HEK293 (cell line): ENCODE results near the gene KIF22.

ENCODE experiments used
- EGR2 ChIP-seq: fragments of 450-650 bp; formaldehyde crosslinking; IDR thresholded peaks from 2 replicates; pipeline ENCODE4 v1.5.1; 2016; ENCODE audit warnings: low read depth, missing biosample characterization, missing genetic modification characterization
- IKZF3 ChIP-seq: fragments of 450-650 bp; IDR thresholded peaks from 2 replicates; pipeline ENCODE4 v1.5.0; 2018; ENCODE audit warnings: missing biosample characterization, mild to moderate bottlenecking, missing genetic modification characterization, moderate library complexity
- KLF7 ChIP-seq: fragments of 450-650 bp; formaldehyde crosslinking; IDR thresholded peaks from 2 replicates; pipeline ENCODE4 v1.5.1; 2016; ENCODE audit warnings: missing biosample characterization, missing genetic modification characterization, borderline replicate concordance
- OSR2 ChIP-seq: fragments of 450-650 bp; formaldehyde crosslinking; IDR thresholded peaks from 2 replicates; pipeline ENCODE4 v1.5.1; 2016; ENCODE audit warnings: missing biosample characterization, missing genetic modification characterization
- TCF7L2 ChIP-seq: IDR thresholded peaks from 2 replicates; pipeline ENCODE4 v1.6.1; 2011; ENCODE audit warnings: low read depth, mild to moderate bottlenecking, inconsistent platforms, low read length, moderate library complexity, borderline replicate concordance
- YY2 ChIP-seq: fragments of 450-650 bp; formaldehyde crosslinking; IDR thresholded peaks from 2 replicates; pipeline ENCODE4 v1.5.1; 2016; ENCODE audit warnings: missing biosample characterization, missing genetic modification characterization
- ZFP37 ChIP-seq: fragments of 450-650 bp; formaldehyde crosslinking; IDR thresholded peaks from 2 replicates; pipeline ENCODE4 v1.5.1; 2016; ENCODE audit warnings: missing biosample characterization, missing genetic modification characterization
- ZNF140 ChIP-seq: fragments of 450-650 bp; formaldehyde crosslinking; IDR thresholded peaks from 2 replicates; pipeline ENCODE4 v1.5.1; 2016; ENCODE audit warnings: missing biosample characterization, missing genetic modification characterization
- ZNF174 ChIP-seq: fragments of 450-650 bp; formaldehyde crosslinking; IDR thresholded peaks from 2 replicates; pipeline ENCODE4 v1.5.0; 2017; ENCODE audit warnings: missing biosample characterization, mild to moderate bottlenecking, missing genetic modification characterization
- ZNF175 ChIP-seq: fragments of 450-650 bp; formaldehyde crosslinking; IDR thresholded peaks from 2 replicates; pipeline ENCODE4 v1.5.1; 2016; ENCODE audit warnings: missing biosample characterization, missing genetic modification characterization
- ZNF221 ChIP-seq: fragments of 450-650 bp; formaldehyde crosslinking; IDR thresholded peaks from 2 replicates; pipeline ENCODE4 v1.5.1; 2017; ENCODE audit warnings: missing biosample characterization, missing genetic modification characterization, borderline replicate concordance
- ZNF23 ChIP-seq: fragments of 450-650 bp; formaldehyde crosslinking; IDR thresholded peaks from 2 replicates; pipeline ENCODE4 v1.5.1; 2016; ENCODE audit warnings: missing biosample characterization, missing genetic modification characterization, borderline replicate concordance
- ZNF24 ChIP-seq: fragments of 450-650 bp; formaldehyde crosslinking; IDR thresholded peaks from 2 replicates; pipeline ENCODE4 v1.5.1; 2016; ENCODE audit warnings: missing biosample characterization, missing genetic modification characterization
- ZNF248 ChIP-seq: fragments of 450-650 bp; formaldehyde crosslinking; IDR thresholded peaks from 2 replicates; pipeline ENCODE4 v1.5.1; 2017; ENCODE audit warnings: missing biosample characterization, missing genetic modification characterization
- ZNF311 ChIP-seq: fragments of 450-650 bp; formaldehyde crosslinking; IDR thresholded peaks from 2 replicates; pipeline ENCODE4 v1.5.1; 2017; ENCODE audit warnings: missing biosample characterization, missing genetic modification characterization, borderline replicate concordance
- ZNF623 ChIP-seq: fragments of 450-650 bp; formaldehyde crosslinking; IDR thresholded peaks from 2 replicates; pipeline ENCODE4 v1.5.1; 2016; ENCODE audit warnings: missing biosample characterization, missing genetic modification characterization
- ZNF664 ChIP-seq: fragments of 450-650 bp; formaldehyde crosslinking; IDR thresholded peaks from 2 replicates; pipeline ENCODE4 v1.5.1; 2016; ENCODE audit warnings: missing biosample characterization, missing genetic modification characterization
- ZNF792 ChIP-seq: fragments of 450-650 bp; formaldehyde crosslinking; IDR thresholded peaks from 2 replicates; pipeline ENCODE4 v1.5.1; 2016; ENCODE audit warnings: missing biosample characterization, missing genetic modification characterization
- TF ChIP-seq, protein P1 (sequence below): fragments of 450-650 bp; formaldehyde crosslinking; IDR thresholded peaks from 2 replicates; pipeline ENCODE4 v1.5.0; 2017; ENCODE audit warnings: missing biosample characterization, missing genetic modification characterization, borderline replicate concordance
- TF ChIP-seq, protein P2 (sequence below): fragments of 450-650 bp; formaldehyde crosslinking; IDR thresholded peaks from 2 replicates; pipeline ENCODE4 v1.5.1; 2017; ENCODE audit warnings: missing biosample characterization, missing genetic modification characterization
- TF ChIP-seq, protein P3 (sequence below): fragments of 450-650 bp; formaldehyde crosslinking; IDR thresholded peaks from 2 replicates; pipeline ENCODE4 v1.5.1; 2017; ENCODE audit warnings: missing biosample characterization, mild to moderate bottlenecking, missing genetic modification characterization, moderate library complexity
- TF ChIP-seq, protein P4 (sequence below): fragments of 450-650 bp; formaldehyde crosslinking; IDR thresholded peaks from 2 replicates; pipeline ENCODE4 v1.5.1; 2017; ENCODE audit warnings: missing biosample characterization, missing genetic modification characterization
- TF ChIP-seq, protein P5 (sequence below): fragments of 450-650 bp; formaldehyde crosslinking; IDR thresholded peaks from 2 replicates; pipeline ENCODE4 v1.5.1; 2017; ENCODE audit warnings: missing biosample characterization, missing genetic modification characterization
- TF ChIP-seq, protein P6 (sequence below): fragments of 450-650 bp; formaldehyde crosslinking; IDR thresholded peaks from 2 replicates; pipeline ENCODE4 v1.5.1; 2016; ENCODE audit warnings: missing biosample characterization, missing genetic modification characterization
- TF ChIP-seq, protein P7 (sequence below): fragments of 450-650 bp; formaldehyde crosslinking; IDR thresholded peaks from 2 replicates; pipeline ENCODE4 v1.5.1; 2016; ENCODE audit warnings: missing biosample characterization, missing genetic modification characterization, borderline replicate concordance

The KIF22 gene

DNA sequence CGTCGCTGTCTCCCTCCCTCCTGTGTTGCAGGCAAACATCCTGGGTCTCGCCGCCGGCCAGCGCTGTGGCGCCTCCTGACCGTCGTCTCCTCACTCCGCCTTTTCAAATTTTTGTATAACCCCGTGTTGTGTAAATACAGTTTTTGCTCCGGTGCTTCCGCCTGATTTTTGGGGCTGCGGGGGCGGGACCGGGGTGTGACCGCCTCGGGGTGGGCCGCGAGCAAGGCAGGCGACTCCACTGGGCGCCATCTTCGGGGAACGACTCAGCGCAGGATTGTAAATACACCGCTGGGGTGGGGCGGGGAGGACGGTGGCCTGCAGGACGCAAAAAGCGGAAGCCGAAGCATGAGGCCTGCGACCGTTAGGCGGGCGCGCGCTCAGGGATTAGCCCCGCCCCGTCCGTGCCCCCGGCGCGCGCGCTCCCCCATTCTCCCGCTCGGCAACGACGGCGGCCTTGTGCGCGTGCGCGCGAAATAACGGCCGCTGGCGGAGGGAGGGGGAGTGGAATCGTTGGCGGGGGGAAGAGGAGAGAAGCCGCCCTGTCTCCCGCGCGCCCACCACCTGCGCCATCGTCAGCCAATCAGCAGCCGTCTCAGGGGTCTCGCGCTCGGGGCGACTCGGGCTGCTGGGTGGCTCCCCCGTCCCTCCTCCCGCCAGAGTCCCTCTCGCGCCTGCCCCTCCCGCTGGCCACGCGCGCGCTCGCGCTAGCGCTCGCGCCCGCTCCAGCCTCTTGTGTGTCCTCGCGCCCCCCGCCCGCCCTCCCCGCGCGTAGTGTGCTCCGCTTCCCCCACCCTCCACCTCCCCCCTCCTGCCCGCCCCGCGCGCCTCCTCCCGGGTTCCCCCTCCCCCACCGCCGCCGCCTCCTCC lies 14.9 kb downstream of the KIF22 start (continued):
- TF ChIP-seq, protein P1, sequence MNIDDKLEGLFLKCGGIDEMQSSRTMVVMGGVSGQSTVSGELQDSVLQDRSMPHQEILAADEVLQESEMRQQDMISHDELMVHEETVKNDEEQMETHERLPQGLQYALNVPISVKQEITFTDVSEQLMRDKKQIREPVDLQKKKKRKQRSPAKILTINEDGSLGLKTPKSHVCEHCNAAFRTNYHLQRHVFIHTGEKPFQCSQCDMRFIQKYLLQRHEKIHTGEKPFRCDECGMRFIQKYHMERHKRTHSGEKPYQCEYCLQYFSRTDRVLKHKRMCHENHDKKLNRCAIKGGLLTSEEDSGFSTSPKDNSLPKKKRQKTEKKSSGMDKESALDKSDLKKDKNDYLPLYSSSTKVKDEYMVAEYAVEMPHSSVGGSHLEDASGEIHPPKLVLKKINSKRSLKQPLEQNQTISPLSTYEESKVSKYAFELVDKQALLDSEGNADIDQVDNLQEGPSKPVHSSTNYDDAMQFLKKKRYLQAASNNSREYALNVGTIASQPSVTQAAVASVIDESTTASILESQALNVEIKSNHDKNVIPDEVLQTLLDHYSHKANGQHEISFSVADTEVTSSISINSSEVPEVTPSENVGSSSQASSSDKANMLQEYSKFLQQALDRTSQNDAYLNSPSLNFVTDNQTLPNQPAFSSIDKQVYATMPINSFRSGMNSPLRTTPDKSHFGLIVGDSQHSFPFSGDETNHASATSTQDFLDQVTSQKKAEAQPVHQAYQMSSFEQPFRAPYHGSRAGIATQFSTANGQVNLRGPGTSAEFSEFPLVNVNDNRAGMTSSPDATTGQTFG (tag by site-specific recombination) = no peak
- no peak for TF ChIP-seq ZNF174 (tag by site-specific recombination)
- peak; percentile 95 for TF ChIP-seq ZNF24 (tag by site-specific recombination)
- no peak for TF ChIP-seq ZFP37 (tag by site-specific recombination)
- no peak for TF ChIP-seq ZNF248 (tag by site-specific recombination)
- TF ChIP-seq, protein P2, sequence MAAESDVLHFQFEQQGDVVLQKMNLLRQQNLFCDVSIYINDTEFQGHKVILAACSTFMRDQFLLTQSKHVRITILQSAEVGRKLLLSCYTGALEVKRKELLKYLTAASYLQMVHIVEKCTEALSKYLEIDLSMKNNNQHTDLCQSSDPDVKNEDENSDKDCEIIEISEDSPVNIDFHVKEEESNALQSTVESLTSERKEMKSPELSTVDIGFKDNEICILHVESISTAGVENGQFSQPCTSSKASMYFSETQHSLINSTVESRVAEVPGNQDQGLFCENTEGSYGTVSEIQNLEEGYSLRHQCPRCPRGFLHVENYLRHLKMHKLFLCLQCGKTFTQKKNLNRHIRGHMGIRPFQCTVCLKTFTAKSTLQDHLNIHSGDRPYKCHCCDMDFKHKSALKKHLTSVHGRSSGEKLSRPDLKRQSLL = peak; percentile 33; the same call in 1 of the 2 replicates
- TF ChIP-seq, protein P3, sequence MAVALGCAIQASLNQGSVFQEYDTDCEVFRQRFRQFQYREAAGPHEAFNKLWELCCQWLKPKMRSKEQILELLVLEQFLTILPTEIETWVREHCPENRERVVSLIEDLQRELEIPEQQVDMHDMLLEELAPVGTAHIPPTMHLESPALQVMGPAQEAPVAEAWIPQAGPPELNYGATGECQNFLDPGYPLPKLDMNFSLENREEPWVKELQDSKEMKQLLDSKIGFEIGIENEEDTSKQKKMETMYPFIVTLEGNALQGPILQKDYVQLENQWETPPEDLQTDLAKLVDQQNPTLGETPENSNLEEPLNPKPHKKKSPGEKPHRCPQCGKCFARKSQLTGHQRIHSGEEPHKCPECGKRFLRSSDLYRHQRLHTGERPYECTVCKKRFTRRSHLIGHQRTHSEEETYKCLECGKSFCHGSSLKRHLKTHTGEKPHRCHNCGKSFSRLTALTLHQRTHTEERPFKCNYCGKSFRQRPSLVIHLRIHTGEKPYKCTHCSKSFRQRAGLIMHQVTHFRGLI (tag by site-specific recombination) = peak; percentile 62; the same call in 1 of the 2 replicates
- 0 out of 2 replicates have a peak, but pooled peaks have one; percentile 28 for TF ChIP-seq ZNF221 (tag by site-specific recombination)
- no peak for TF ChIP-seq IKZF3
- TF ChIP-seq, protein P4, sequence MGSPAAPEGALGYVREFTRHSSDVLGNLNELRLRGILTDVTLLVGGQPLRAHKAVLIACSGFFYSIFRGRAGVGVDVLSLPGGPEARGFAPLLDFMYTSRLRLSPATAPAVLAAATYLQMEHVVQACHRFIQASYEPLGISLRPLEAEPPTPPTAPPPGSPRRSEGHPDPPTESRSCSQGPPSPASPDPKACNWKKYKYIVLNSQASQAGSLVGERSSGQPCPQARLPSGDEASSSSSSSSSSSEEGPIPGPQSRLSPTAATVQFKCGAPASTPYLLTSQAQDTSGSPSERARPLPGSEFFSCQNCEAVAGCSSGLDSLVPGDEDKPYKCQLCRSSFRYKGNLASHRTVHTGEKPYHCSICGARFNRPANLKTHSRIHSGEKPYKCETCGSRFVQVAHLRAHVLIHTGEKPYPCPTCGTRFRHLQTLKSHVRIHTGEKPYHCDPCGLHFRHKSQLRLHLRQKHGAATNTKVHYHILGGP (tag by site-specific recombination) = no peak
- no peak for TF ChIP-seq ZNF792 (tag by site-specific recombination)
- TF ChIP-seq, protein P5, sequence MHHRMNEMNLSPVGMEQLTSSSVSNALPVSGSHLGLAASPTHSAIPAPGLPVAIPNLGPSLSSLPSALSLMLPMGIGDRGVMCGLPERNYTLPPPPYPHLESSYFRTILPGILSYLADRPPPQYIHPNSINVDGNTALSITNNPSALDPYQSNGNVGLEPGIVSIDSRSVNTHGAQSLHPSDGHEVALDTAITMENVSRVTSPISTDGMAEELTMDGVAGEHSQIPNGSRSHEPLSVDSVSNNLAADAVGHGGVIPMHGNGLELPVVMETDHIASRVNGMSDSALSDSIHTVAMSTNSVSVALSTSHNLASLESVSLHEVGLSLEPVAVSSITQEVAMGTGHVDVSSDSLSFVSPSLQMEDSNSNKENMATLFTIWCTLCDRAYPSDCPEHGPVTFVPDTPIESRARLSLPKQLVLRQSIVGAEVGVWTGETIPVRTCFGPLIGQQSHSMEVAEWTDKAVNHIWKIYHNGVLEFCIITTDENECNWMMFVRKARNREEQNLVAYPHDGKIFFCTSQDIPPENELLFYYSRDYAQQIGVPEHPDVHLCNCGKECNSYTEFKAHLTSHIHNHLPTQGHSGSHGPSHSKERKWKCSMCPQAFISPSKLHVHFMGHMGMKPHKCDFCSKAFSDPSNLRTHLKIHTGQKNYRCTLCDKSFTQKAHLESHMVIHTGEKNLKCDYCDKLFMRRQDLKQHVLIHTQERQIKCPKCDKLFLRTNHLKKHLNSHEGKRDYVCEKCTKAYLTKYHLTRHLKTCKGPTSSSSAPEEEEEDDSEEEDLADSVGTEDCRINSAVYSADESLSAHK = peak; percentile 65
- peak; percentile 99 for TF ChIP-seq KLF7 (tag by site-specific recombination)
- no peak for TF ChIP-seq ZNF175 (tag by site-specific recombination)
- no peak for TF ChIP-seq ZNF23 (tag by site-specific recombination)
- no peak for TF ChIP-seq ZNF140 (tag by site-specific recombination)
- peak; percentile 18; the same call in 1 of the 2 replicates for TF ChIP-seq TCF7L2
- TF ChIP-seq, protein P6, sequence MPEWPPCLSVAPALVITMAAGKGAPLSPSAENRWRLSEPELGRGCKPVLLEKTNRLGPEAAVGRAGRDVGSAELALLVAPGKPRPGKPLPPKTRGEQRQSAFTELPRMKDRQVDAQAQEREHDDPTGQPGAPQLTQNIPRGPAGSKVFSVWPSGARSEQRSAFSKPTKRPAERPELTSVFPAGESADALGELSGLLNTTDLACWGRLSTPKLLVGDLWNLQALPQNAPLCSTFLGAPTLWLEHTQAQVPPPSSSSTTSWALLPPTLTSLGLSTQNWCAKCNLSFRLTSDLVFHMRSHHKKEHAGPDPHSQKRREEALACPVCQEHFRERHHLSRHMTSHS (tag by site-specific recombination) = no peak
- no peak for TF ChIP-seq ZNF664 (tag by site-specific recombination)
- TF ChIP-seq, protein P7, sequence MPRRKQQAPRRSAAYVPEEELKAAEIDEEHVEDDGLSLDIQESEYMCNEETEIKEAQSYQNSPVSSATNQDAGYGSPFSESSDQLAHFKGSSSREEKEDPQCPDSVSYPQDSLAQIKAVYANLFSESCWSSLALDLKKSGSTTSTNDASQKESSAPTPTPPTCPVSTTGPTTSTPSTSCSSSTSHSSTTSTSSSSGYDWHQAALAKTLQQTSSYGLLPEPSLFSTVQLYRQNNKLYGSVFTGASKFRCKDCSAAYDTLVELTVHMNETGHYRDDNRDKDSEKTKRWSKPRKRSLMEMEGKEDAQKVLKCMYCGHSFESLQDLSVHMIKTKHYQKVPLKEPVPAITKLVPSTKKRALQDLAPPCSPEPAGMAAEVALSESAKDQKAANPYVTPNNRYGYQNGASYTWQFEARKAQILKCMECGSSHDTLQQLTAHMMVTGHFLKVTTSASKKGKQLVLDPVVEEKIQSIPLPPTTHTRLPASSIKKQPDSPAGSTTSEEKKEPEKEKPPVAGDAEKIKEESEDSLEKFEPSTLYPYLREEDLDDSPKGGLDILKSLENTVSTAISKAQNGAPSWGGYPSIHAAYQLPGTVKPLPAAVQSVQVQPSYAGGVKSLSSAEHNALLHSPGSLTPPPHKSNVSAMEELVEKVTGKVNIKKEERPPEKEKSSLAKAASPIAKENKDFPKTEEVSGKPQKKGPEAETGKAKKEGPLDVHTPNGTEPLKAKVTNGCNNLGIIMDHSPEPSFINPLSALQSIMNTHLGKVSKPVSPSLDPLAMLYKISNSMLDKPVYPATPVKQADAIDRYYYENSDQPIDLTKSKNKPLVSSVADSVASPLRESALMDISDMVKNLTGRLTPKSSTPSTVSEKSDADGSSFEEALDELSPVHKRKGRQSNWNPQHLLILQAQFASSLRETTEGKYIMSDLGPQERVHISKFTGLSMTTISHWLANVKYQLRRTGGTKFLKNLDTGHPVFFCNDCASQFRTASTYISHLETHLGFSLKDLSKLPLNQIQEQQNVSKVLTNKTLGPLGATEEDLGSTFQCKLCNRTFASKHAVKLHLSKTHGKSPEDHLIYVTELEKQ (tag by site-specific recombination) = 0 out of 2 replicates have a peak, but pooled peaks have one; percentile 74
- TF ChIP-seq ZNF311 (tag by site-specific recombination) = no peak
- peak; percentile 7; the same call in 1 of the 2 replicates for TF ChIP-seq ZNF623 (tag by site-specific recombination)
- peak; percentile 69 for TF ChIP-seq EGR2
- TF ChIP-seq YY2 (tag by site-specific recombination) = peak; percentile 78
- peak; percentile 68 for TF ChIP-seq OSR2
